ENCODE data around the gene BMP10.

Gene BMP10

GRCh38 chr2:68870215-68870614, 982 bp downstream of the BMP10 start:
- H3K4me2 ChIP-seq (ENCODE audit: insufficient read depth, low read length, poor library complexity, severe bottlenecking): no peak overlapping the region
- H3K4me3 ChIP-seq (ENCODE audit: low read length in 2 of 2): no peak overlapping the region
- H3K14ac ChIP-seq (ENCODE audit: low read length): no peak overlapping the region
- no peak overlapping the region for H3K23ac ChIP-seq (ENCODE audit: low read depth, low read length, poor library complexity)
- H4K91ac ChIP-seq (ENCODE audit: low read depth, low read length, poor library complexity): no peak overlapping the region
- H2BK120ac ChIP-seq (ENCODE audit: low read depth, low read length): no peak overlapping the region
- H3K27me3 ChIP-seq (ENCODE audit: control insufficient read depth in 3 of 3, insufficient read depth in 3 of 3, low read depth in 1 of 3, low read length in 3 of 3): no peaks in the 10 kb centered on the region
- H2AFZ ChIP-seq (ENCODE audit: low read length): no peak overlapping the region
- H3K4me1 ChIP-seq (ENCODE audit: control insufficient read depth in 2 of 2, insufficient read depth in 1 of 2, low read depth in 1 of 2, low read length in 2 of 2): no peaks in the 10 kb centered on the region
- H3K4ac ChIP-seq (ENCODE audit: low read length): no peak overlapping the region
- no peak overlapping the region for H3K9ac ChIP-seq (ENCODE audit: low read depth, low read length, poor library complexity)
- no peak for DNase-seq (ENCODE audit: low spot score)
- H3K36me3 ChIP-seq (replicated peaks in 1 of 2; ENCODE audit: control insufficient read depth in 2 of 2, insufficient read depth in 2 of 2, low read length in 2 of 2): no peaks in the 10 kb centered on the region
- H2BK12ac ChIP-seq (ENCODE audit: low read length): no peak overlapping the region
- no peak overlapping the region for H3K27ac ChIP-seq (replicated peaks; ENCODE audit: low read length)
- no peaks in the 10 kb centered on the region for H3K79me1 ChIP-seq (ENCODE audit: low read depth, low read length)
- H3K9me3 ChIP-seq (replicated peaks in 1 of 2; ENCODE audit: control insufficient read depth in 2 of 2, insufficient read depth in 1 of 2, low read depth in 1 of 2, low read length in 2 of 2): no peaks in the 10 kb centered on the region
- no peak overlapping the region for H2BK15ac ChIP-seq (ENCODE audit: low read length)
- H2AK5ac ChIP-seq (ENCODE audit: low read depth, low read length): no peak overlapping the region
- no peak overlapping the region for H2BK5ac ChIP-seq (ENCODE audit: low read length)
- H3K18ac ChIP-seq (ENCODE audit: low read length): no peak overlapping the region
- no CpG with 5 or more reads among the region's 2 CpGs for WGBS, 2 donors (ENCODE audit: extremely low coverage in 2 of 2, insufficient read length in 2 of 2, insufficient replicate concordance in 1 of 2)
- H4K8ac ChIP-seq (ENCODE audit: low read depth, low read length): no peak overlapping the region

GRCh38 chr2:68865108-68865507, 6.1 kb downstream of the BMP10 start:
- Histone ChIP-seq H3K9me3 (replicated peaks in 1 of 2; ENCODE audit: control insufficient read depth in 2 of 2, insufficient read depth in 1 of 2, low read depth in 1 of 2, low read length in 2 of 2) (no peaks in the 10 kb centered on the region), H3K4ac (ENCODE audit: low read length) (no peak overlapping the region), H3K4me3 (ENCODE audit: low read length in 2 of 2) (no peak overlapping the region), H3K9ac (ENCODE audit: low read depth, low read length, poor library complexity) (no peak overlapping the region), H3K4me2 (ENCODE audit: insufficient read depth, low read length, poor library complexity, severe bottlenecking) (no peak overlapping the region), H3K18ac (ENCODE audit: low read length) (no peak overlapping the region), H2AK5ac (ENCODE audit: low read depth, low read length) (no peak overlapping the region), H3K23ac (ENCODE audit: low read depth, low read length, poor library complexity) (no peak overlapping the region), H2BK15ac (ENCODE audit: low read length) (no peak overlapping the region), H3K36me3 (replicated peaks in 1 of 2; ENCODE audit: control insufficient read depth in 2 of 2, insufficient read depth in 2 of 2, low read length in 2 of 2) (no peaks in the 10 kb centered on the region), H3K27ac (replicated peaks; ENCODE audit: low read length) (no peak overlapping the region), H2BK5ac (ENCODE audit: low read length) (no peak overlapping the region), H3K79me1 (ENCODE audit: low read depth, low read length) (no peaks in the 10 kb centered on the region), H4K8ac (ENCODE audit: low read depth, low read length) (no peak overlapping the region), H3K27me3 (ENCODE audit: control insufficient read depth in 3 of 3, insufficient read depth in 3 of 3, low read depth in 1 of 3, low read length in 3 of 3) (no peaks in the 10 kb centered on the region), H2BK12ac (ENCODE audit: low read length) (no peak overlapping the region), H3K4me1 (ENCODE audit: control insufficient read depth in 2 of 2, insufficient read depth in 1 of 2, low read depth in 1 of 2, low read length in 2 of 2) (no peaks in the 10 kb centered on the region), H3K14ac (ENCODE audit: low read length) (no peak overlapping the region), H2AFZ (ENCODE audit: low read length) (no peak overlapping the region), H2BK120ac (ENCODE audit: low read depth, low read length) (no peak overlapping the region), H4K91ac (ENCODE audit: low read depth, low read length, poor library complexity) (no peak overlapping the region)
- DNase-seq (ENCODE audit: low spot score): no peak

- H2BK15ac ChIP-seq (ENCODE audit: low read length): no peak overlapping the region
- H3K23ac ChIP-seq (ENCODE audit: low read depth, low read length, poor library complexity): no peak overlapping the region
- H3K4ac ChIP-seq (ENCODE audit: low read length): no peak overlapping the region
- no CpG with 5 or more reads among the region's 2 CpGs for WGBS, 2 donors (ENCODE audit: extremely low coverage in 2 of 2, insufficient read length in 2 of 2, insufficient replicate concordance in 1 of 2)
- H3K4me2 ChIP-seq (ENCODE audit: insufficient read depth, low read length, poor library complexity, severe bottlenecking): no peak overlapping the region
- no peak overlapping the region for H4K8ac ChIP-seq (ENCODE audit: low read depth, low read length)
- H3K27me3 ChIP-seq (ENCODE audit: control insufficient read depth in 3 of 3, insufficient read depth in 3 of 3, low read depth in 1 of 3, low read length in 3 of 3): no peaks in the 10 kb centered on the region
- no peak overlapping the region for H2AFZ ChIP-seq (ENCODE audit: low read length)
- H2BK12ac ChIP-seq (ENCODE audit: low read length): no peak overlapping the region
- H3K79me1 ChIP-seq (ENCODE audit: low read depth, low read length): no peaks in the 10 kb centered on the region
- H3K18ac ChIP-seq (ENCODE audit: low read length): no peak overlapping the region
- DNase-seq (ENCODE audit: low spot score): no peak
- no peak overlapping the region for H3K4me3 ChIP-seq (ENCODE audit: low read length in 2 of 2)
- no peak overlapping the region for H3K9ac ChIP-seq (ENCODE audit: low read depth, low read length, poor library complexity)
- H4K91ac ChIP-seq (ENCODE audit: low read depth, low read length, poor library complexity): no peak overlapping the region
- no peak overlapping the region for H2AK5ac ChIP-seq (ENCODE audit: low read depth, low read length)
- H3K4me1 ChIP-seq (ENCODE audit: control insufficient read depth in 2 of 2, insufficient read depth in 1 of 2, low read depth in 1 of 2, low read length in 2 of 2): no peaks in the 10 kb centered on the region
- no peak overlapping the region for H3K27ac ChIP-seq (replicated peaks; ENCODE audit: low read length)
- H3K14ac ChIP-seq (ENCODE audit: low read length): no peak overlapping the region
- no peaks in the 10 kb centered on the region for H3K36me3 ChIP-seq (replicated peaks in 1 of 2; ENCODE audit: control insufficient read depth in 2 of 2, insufficient read depth in 2 of 2, low read length in 2 of 2)
- no peaks in the 10 kb centered on the region for H3K9me3 ChIP-seq (replicated peaks in 1 of 2; ENCODE audit: control insufficient read depth in 2 of 2, insufficient read depth in 1 of 2, low read depth in 1 of 2, low read length in 2 of 2)
- H2BK5ac ChIP-seq (ENCODE audit: low read length): no peak overlapping the region
- H2BK120ac ChIP-seq (ENCODE audit: low read depth, low read length): no peak overlapping the region
Measured at GRCh38 chr2:68863996-68864395, 7.2 kb downstream of the BMP10 start.

- no peak overlapping the region for H3K9ac ChIP-seq (ENCODE audit: low read depth, low read length, poor library complexity)
- WGBS, 2 donors (ENCODE audit: extremely low coverage in 2 of 2, insufficient read length in 2 of 2, insufficient replicate concordance in 1 of 2): no CpG with 5 or more reads among the region's 7 CpGs
- H3K27me3 ChIP-seq (ENCODE audit: control insufficient read depth in 3 of 3, insufficient read depth in 3 of 3, low read depth in 1 of 3, low read length in 3 of 3): no peaks in the 10 kb centered on the region
- no peak for DNase-seq (ENCODE audit: low spot score)
- no peak overlapping the region for H3K14ac ChIP-seq (ENCODE audit: low read length)
- no peak overlapping the region for H2AFZ ChIP-seq (ENCODE audit: low read length)
- H3K23ac ChIP-seq (ENCODE audit: low read depth, low read length, poor library complexity): no peak overlapping the region
- no peak overlapping the region for H3K4ac ChIP-seq (ENCODE audit: low read length)
- no peak overlapping the region for H3K18ac ChIP-seq (ENCODE audit: low read length)
- no peak overlapping the region for H3K27ac ChIP-seq (replicated peaks; ENCODE audit: low read length)
- H2AK5ac ChIP-seq (ENCODE audit: low read depth, low read length): no peak overlapping the region
- no peak overlapping the region for H4K8ac ChIP-seq (ENCODE audit: low read depth, low read length)
- no peaks in the 10 kb centered on the region for H3K36me3 ChIP-seq (replicated peaks in 1 of 2; ENCODE audit: control insufficient read depth in 2 of 2, insufficient read depth in 2 of 2, low read length in 2 of 2)
- H2BK5ac ChIP-seq (ENCODE audit: low read length): no peak overlapping the region
- no peak overlapping the region for H3K4me3 ChIP-seq (ENCODE audit: low read length in 2 of 2)
- no peaks in the 10 kb centered on the region for H3K4me1 ChIP-seq (ENCODE audit: control insufficient read depth in 2 of 2, insufficient read depth in 1 of 2, low read depth in 1 of 2, low read length in 2 of 2)
- H2BK15ac ChIP-seq (ENCODE audit: low read length): no peak overlapping the region
- H3K9me3 ChIP-seq (replicated peaks in 1 of 2; ENCODE audit: control insufficient read depth in 2 of 2, insufficient read depth in 1 of 2, low read depth in 1 of 2, low read length in 2 of 2): no peaks in the 10 kb centered on the region
- H2BK120ac ChIP-seq (ENCODE audit: low read depth, low read length): no peak overlapping the region
- no peak overlapping the region for H4K91ac ChIP-seq (ENCODE audit: low read depth, low read length, poor library complexity)
- H3K79me1 ChIP-seq (ENCODE audit: low read depth, low read length): no peaks in the 10 kb centered on the region
- no peak overlapping the region for H2BK12ac ChIP-seq (ENCODE audit: low read length)
- no peak overlapping the region for H3K4me2 ChIP-seq (ENCODE audit: insufficient read depth, low read length, poor library complexity, severe bottlenecking)
Measured at GRCh38 chr2:68862889-68863288, 8.3 kb downstream of the BMP10 start.
